K562 (cell line): Measurements from ENCODE around the gene AKT1. TPM values are rescaled to one million over a fixed set of nuclear protein-coding genes. Genes with fewer than 3 reads are reported as not detected.

Experiments
- ATAC-seq: fragments of 200-7000 bp; cut with Tn5 transposase; 3 replicates; pipeline ENCODE4 v1.9.1; 2020; ENCODE audit warnings: moderate library complexity
- BruUV-seq: library from RNA; stranded (reverse); fragments of 400-500 nt; replicated peaks from 2 replicates; lab custom pipeline; 2021; lab: Mats Ljungman, UMichigan
- CTCF ChIA-PET: fragments of 300-600 bp; formaldehyde crosslinking; extraction: SDS; loops from one replicate; lab custom pipeline; 2021; ENCODE audit warnings: low intra/inter-chr PET ratio; lab: Yijun Ruan, JAX
- POLR2A ChIA-PET: fragments of 300-600, 350-650 bp; sonication (Branson Sonifier 250); formaldehyde crosslinking; extraction: SDS; loops from one replicate; lab custom pipeline; 2021; ENCODE audit warnings: antibody characterized with exemption, inconsistent platforms; lab: Yijun Ruan, JAX
- DNase-seq, 4 experiments: peaks; one replicate each; pipeline versions ENCODE4 v3.0.0 to v3.0.0-alpha.2; 2011 to 2018; ENCODE audit warnings: low spot score in 3 of 4, mixed read lengths in 3 of 4; ENCODE audit errors: extremely low read depth in 1 of 4
- FAIRE-seq: peaks from 2 replicates; lab custom pipeline; 2011; peaks lifted over from hg19 to GRCh38; lab: Jason Lieb, UNC
- H2AFZ ChIP-seq: 2 replicates; pipeline ENCODE4 v1.6.0; 2011; ENCODE audit warnings: low read depth, low read length, control low read depth, inconsistent platforms
- H3K27ac ChIP-seq: fragments of 200-600 bp; 3 replicates; pipeline ENCODE4 v1.8.0; 2011; ENCODE audit warnings: low read depth, mild to moderate bottlenecking, control low read depth, inconsistent platforms, low read length, moderate library complexity, mixed read lengths; ENCODE audit errors: extremely low read depth
- H3K27me3 ChIP-seq, 2 experiments: fragments of 300-600 bp in 1 of 2; 2 replicates in 1 of 2; 3 replicates in 1 of 2; pipeline versions ENCODE4 v1.6.0 to v1.8.0; 2011; ENCODE audit warnings: inconsistent platforms in 2 of 2, low read length in 2 of 2, mild to moderate bottlenecking in 1 of 2, mixed read lengths in 1 of 2, moderate library complexity in 1 of 2; ENCODE audit not compliant: control insufficient read depth in 2 of 2, insufficient read depth in 2 of 2
- H3K36me3 ChIP-seq: fragments of 300-600 bp; 3 replicates; pipeline ENCODE4 v1.8.0; 2011; ENCODE audit warnings: mild to moderate bottlenecking, low read length, inconsistent platforms; ENCODE audit not compliant: control insufficient read depth, insufficient read depth
- H3K4me1 ChIP-seq, 2 experiments: fragments of 200-600 bp in 1 of 2; replicated peaks in 1 of 2; 2 replicates in 1 of 2; 3 replicates in 1 of 2; pipeline versions ENCODE4 v1.5.1 to v1.8.0; 2011; ENCODE audit warnings: inconsistent platforms in 2 of 2, low read length in 2 of 2, mild to moderate bottlenecking in 1 of 2, mixed read lengths in 1 of 2, moderate library complexity in 1 of 2; ENCODE audit not compliant: control insufficient read depth in 2 of 2, insufficient read depth in 2 of 2
- H3K4me2 ChIP-seq: 2 replicates; pipeline ENCODE4 v1.6.1; 2011; ENCODE audit warnings: low read length, control low read depth, inconsistent platforms, mixed read lengths; ENCODE audit not compliant: insufficient read depth
- H3K4me3 ChIP-seq: fragments of 200-600 bp; sonication (generic), shearing (Covaris generic); 2 replicates; pipeline ENCODE4 v1.5.1; 2016; ENCODE audit warnings: control low read depth, inconsistent platforms
- H3K79me2 ChIP-seq: fragments of 200-600 bp; 3 replicates; pipeline ENCODE4 v1.8.0; 2011; ENCODE audit warnings: low read length, inconsistent platforms; ENCODE audit not compliant: control insufficient read depth, insufficient read depth
- H3K9ac ChIP-seq, 2 experiments: 2 replicates each; pipeline versions ENCODE4 v1.6.0 to v1.6.1; 2011; ENCODE audit warnings: low read depth in 2 of 2, low read length in 2 of 2, control low read depth in 1 of 2, inconsistent platforms in 1 of 2, mild to moderate bottlenecking in 1 of 2, mixed read lengths in 1 of 2; ENCODE audit not compliant: insufficient read depth in 1 of 2
- H3K9me1 ChIP-seq: one replicate; pipeline ENCODE4 v1.6.0; 2011; ENCODE audit warnings: inconsistent platforms, mild to moderate bottlenecking, low read length, moderate library complexity; ENCODE audit not compliant: control insufficient read depth, insufficient read depth
- H3K9me3 ChIP-seq: replicated peaks from 2 replicates; pipeline ENCODE4 v1.5.1; 2011; ENCODE audit warnings: low read depth, low read length, inconsistent platforms; ENCODE audit not compliant: control insufficient read depth, insufficient read depth
- H4K20me1 ChIP-seq: replicated peaks from 2 replicates; pipeline ENCODE4 v1.6.1; 2011; ENCODE audit warnings: low read length, inconsistent platforms, mixed read lengths; ENCODE audit not compliant: control insufficient read depth, insufficient read depth
- CREM ChIP-seq: IDR thresholded peaks from 2 replicates; pipeline ENCODE4 v1.6.1; 2014; ENCODE audit warnings: antibody characterized with exemption, low read depth
- ESRRB ChIP-seq: fragments of 250-450 bp; sonication (Bioruptor Pico); IDR thresholded peaks from 2 replicates; pipeline ENCODE4 v1.5.0; 2020; ENCODE audit warnings: mild to moderate bottlenecking, moderate library complexity, borderline replicate concordance
- ETS2 ChIP-seq: IDR thresholded peaks from 2 replicates; pipeline ENCODE4 v1.6.1; 2016; ENCODE audit warnings: borderline replicate concordance, missing genetic modification characterization, mild to moderate bottlenecking, moderate library complexity, missing compliant biosample characterization; ENCODE audit not compliant: poor library complexity, severe bottlenecking
- GABPB1 ChIP-seq: sonication (generic); formaldehyde crosslinking; IDR thresholded peaks from 2 replicates; pipeline ENCODE4 v1.8.0; 2022; ENCODE audit warnings: mild to moderate bottlenecking, missing genetic modification reagents
- HMGN3 ChIP-seq: IDR thresholded peaks from 2 replicates; pipeline ENCODE4 v1.6.1; 2011; ENCODE audit warnings: borderline replicate concordance, low read depth, mild to moderate bottlenecking, mixed read lengths, low read length; ENCODE audit not compliant: insufficient read length; ENCODE audit errors: extremely low read depth
- POLR2A ChIP-seq: fragments of 450-650 bp; conservative IDR thresholded peaks from 2 replicates; pipeline ENCODE4 v1.6.1; 2016
- ZEB2 ChIP-seq: fragments of 450-650 bp; IDR thresholded peaks from 2 replicates; pipeline ENCODE4 v1.6.1; 2016
- WGBS: fragments of 100-300 bp; shearing (Covaris generic); methylation state at CpG from one replicate; pipeline ENCODE4 v1.1.6; 2016; ENCODE audit warnings: low coverage, mixed read lengths; ENCODE audit not compliant: insufficient coverage; ENCODE audit errors: missing lambda C conversion rate; 5-methylcytosine and 5-hydroxymethylcytosine counted together
- in situ Hi-C: fragments of 300-500 bp; cut with MboI; formaldehyde crosslinking; loops from 4 replicates; pipeline ENCODE4 v1.15.0; 2018; ENCODE audit warnings: inconsistent platforms, mixed read lengths
- intact Hi-C: fragments of 100-400 bp; cut with micrococcal nuclease; formaldehyde crosslinking; loops from 2 replicates; pipeline ENCODE4 v1.14.2; 2022
- polyA plus RNA-seq, 8 experiments: library from polyadenylated mRNA; depleted of rRNA in 4 of 8; stranded (reverse) in 5 of 8; unstranded in 3 of 8; fragments of >200 nt; fragmentation: Nextera tagmentation in 2 of 8; fragmentation: Illumina TruSeq in 1 of 8; extraction: Ambion mirVana in 2 of 8; extraction: Trizol in 1 of 8; gene quantifications; 2 replicates each; pipeline versions ENCODE4 v1.2.1 to v1.2.3, GENCODE V29; 2011 to 2014; ENCODE audit warnings: inconsistent platforms in 1 of 8, missing spikeins in 1 of 8
- total RNA-seq, 7 experiments: library from RNA; depleted of rRNA in 6 of 7; stranded (reverse); fragments of >200 nt in 6 of 7; fragmentation: Illumina TruSeq in 2 of 7; extraction: Trizol in 2 of 7; gene quantifications; 2 replicates each; pipeline versions ENCODE4 v1.2.1 to v1.2.3, GENCODE V29; 2011 to 2021; ENCODE audit warnings: low replicate concordance in 1 of 7
- TF ChIP-seq, protein P1 (sequence below): sonication (generic); formaldehyde crosslinking; IDR thresholded peaks from 2 replicates; pipeline ENCODE4 v1.8.1; 2023; ENCODE audit warnings: mild to moderate bottlenecking, missing genetic modification reagents, moderate library complexity
- TF ChIP-seq, protein P2 (sequence below): sonication (generic); formaldehyde crosslinking; IDR thresholded peaks from 2 replicates; pipeline ENCODE4 v1.8.1; 2022; ENCODE audit warnings: missing genetic modification reagents
- TF ChIP-seq, protein P3 (sequence below): sonication (generic); formaldehyde crosslinking; IDR thresholded peaks from 2 replicates; pipeline ENCODE4 v1.5.0; 2020; ENCODE audit warnings: missing genetic modification reagents
- TF ChIP-seq, protein P4 (sequence below): IDR thresholded peaks from 2 replicates; pipeline ENCODE4 v1.6.1; 2014; ENCODE audit warnings: antibody characterized with exemption
- TF ChIP-seq, protein P5 (sequence below), 2 experiments: fragments of 450-650 bp; conservative IDR thresholded peaks; 2 replicates each; pipeline ENCODE4 v1.6.1; 2017; ENCODE audit warnings: mild to moderate bottlenecking in 2 of 2, moderate library complexity in 2 of 2

The AKT1 gene
- total and polyA plus RNA-seq, 9 of the 15 experiments (the other 6 are each of a cell fraction or from before 2014, with no cell fraction given) = 0.49 to 132 (median 75.1) TPM

DNA sequence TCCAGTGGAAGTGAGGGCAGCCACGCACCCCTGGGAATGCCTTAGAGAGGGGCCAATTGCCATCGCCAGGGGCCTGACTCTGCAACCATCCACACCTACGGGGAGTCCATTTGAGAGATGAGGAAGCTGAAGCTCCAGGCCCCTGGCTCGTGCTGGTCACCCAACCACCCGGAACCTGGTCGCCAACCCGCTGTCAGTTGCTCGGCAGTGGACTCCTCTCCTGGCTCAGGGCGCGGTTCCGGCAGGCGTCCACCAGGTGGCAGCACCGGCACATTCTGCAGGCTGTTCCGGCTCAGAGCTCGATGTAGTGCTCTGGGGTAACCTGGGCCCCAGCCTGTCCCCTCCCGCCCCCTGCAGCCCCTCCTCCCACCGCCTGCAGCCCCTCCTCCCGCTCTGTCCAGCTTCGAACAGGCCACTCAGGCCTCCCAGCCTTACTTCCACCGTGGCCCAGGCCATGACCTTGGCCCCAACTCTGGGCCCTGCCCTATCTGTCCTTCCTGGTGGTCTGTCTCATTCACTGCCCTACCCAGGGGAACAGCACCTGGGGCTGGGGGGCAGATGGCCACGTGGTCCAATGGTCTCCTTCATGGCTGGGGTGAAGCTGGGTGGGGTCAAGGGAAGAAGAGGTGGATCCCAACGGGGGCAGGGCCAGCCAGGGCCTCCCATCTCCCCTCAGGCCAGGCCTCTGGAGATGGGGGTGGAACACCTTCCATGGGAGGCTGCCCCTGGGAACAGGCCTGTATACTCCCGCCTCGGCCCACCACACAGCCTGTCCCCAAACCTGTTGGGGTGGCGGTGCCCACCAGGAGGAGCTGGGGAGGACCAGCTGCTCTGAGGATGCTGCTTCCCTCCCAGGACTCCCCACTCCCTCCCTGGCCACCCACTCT lies 26.9 kb downstream of the AKT1 start:
- peaks cover 6 to 33% of the 10 kb centered on the region in 2 experiments; a peak in 4 of 5 replicates for H3K4me1 ChIP-seq
- H3K27ac ChIP-seq = peak overlapping the region; percentile 78
- ATAC-seq = peak; percentile 94
- peak; percentile 79 for FAIRE-seq
- 0% methylated on average over 4 of the region's 25 CpGs for WGBS
- H3K4me3 ChIP-seq = no peak overlapping the region
- no TSS peak for BruUV-seq
- H3K27me3 ChIP-seq = no peaks in the 10 kb centered on the region
- peak overlapping the region; percentile 49 for H3K4me2 ChIP-seq
- DNase-seq = peak; percentile 83 to 89 (median 85)
- ChIA-PET CTCF (interaction anchor here (1.1 to 2.4 kb wide), 2 partner anchors 56 to 57 kb away, joined by 3 to 13 read pairs; no protein-coding TSS in a partner anchor), POLR2A (interaction anchor here (0.5 to 0.8 kb wide), 5 partner anchors 10 to 186 kb away, joined by 3 to 5 read pairs (median 3); partner anchors contain the start of gene SIVA1)
- H3K9me3 ChIP-seq = peaks cover 6% of the 10 kb centered on the region; the same call in 1 of the 2 replicates
- peaks cover 38% of the 10 kb centered on the region; the same call in 1 of the 3 replicates for H3K36me3 ChIP-seq
- peak overlapping the region; percentile 46 to 77; a peak in 3 of 4 replicates for H3K9ac ChIP-seq
- no peaks in the 10 kb centered on the region for H3K79me2 ChIP-seq
- intact Hi-C loops (loop anchor here (1.0 to 10.0 kb wide), 3 partner anchors 30 to 106 kb away; no protein-coding TSS in a partner anchor), in situ Hi-C loops (loop anchor here (5.0 kb wide), 1 partner anchor 54 kb away; no protein-coding TSS in a partner anchor)
- H3K9me1 ChIP-seq = no peaks in the 10 kb centered on the region
- no peaks in the 10 kb centered on the region for H4K20me1 ChIP-seq
- H2AFZ ChIP-seq = peak overlapping the region; percentile 76
- no peak for TF ChIP-seq ZEB2
- peak; percentile 48; the same call in 1 of the 2 replicates for TF ChIP-seq GABPB1 (CRISPR knock-in tag)
- TF ChIP-seq, protein P1, sequence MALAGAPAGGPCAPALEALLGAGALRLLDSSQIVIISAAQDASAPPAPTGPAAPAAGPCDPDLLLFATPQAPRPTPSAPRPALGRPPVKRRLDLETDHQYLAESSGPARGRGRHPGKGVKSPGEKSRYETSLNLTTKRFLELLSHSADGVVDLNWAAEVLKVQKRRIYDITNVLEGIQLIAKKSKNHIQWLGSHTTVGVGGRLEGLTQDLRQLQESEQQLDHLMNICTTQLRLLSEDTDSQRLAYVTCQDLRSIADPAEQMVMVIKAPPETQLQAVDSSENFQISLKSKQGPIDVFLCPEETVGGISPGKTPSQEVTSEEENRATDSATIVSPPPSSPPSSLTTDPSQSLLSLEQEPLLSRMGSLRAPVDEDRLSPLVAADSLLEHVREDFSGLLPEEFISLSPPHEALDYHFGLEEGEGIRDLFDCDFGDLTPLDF (CRISPR knock-in tag) = no peak
- no peak for TF ChIP-seq ETS2
- TF ChIP-seq, protein P2, sequence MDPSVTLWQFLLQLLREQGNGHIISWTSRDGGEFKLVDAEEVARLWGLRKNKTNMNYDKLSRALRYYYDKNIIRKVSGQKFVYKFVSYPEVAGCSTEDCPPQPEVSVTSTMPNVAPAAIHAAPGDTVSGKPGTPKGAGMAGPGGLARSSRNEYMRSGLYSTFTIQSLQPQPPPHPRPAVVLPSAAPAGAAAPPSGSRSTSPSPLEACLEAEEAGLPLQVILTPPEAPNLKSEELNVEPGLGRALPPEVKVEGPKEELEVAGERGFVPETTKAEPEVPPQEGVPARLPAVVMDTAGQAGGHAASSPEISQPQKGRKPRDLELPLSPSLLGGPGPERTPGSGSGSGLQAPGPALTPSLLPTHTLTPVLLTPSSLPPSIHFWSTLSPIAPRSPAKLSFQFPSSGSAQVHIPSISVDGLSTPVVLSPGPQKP (CRISPR knock-in tag) = no peak
- TF ChIP-seq, protein P3, sequence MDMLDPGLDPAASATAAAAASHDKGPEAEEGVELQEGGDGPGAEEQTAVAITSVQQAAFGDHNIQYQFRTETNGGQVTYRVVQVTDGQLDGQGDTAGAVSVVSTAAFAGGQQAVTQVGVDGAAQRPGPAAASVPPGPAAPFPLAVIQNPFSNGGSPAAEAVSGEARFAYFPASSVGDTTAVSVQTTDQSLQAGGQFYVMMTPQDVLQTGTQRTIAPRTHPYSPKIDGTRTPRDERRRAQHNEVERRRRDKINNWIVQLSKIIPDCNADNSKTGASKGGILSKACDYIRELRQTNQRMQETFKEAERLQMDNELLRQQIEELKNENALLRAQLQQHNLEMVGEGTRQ (CRISPR knock-in tag) = peak; percentile 60
- no peak for TF ChIP-seq HMGN3
- TF ChIP-seq, protein P4, sequence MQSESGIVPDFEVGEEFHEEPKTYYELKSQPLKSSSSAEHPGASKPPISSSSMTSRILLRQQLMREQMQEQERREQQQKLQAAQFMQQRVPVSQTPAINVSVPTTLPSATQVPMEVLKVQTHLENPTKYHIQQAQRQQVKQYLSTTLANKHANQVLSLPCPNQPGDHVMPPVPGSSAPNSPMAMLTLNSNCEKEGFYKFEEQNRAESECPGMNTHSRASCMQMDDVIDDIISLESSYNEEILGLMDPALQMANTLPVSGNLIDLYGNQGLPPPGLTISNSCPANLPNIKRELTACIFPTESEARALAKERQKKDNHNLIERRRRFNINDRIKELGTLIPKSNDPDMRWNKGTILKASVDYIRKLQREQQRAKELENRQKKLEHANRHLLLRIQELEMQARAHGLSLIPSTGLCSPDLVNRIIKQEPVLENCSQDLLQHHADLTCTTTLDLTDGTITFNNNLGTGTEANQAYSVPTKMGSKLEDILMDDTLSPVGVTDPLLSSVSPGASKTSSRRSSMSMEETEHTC = no peak
- no peak for TF ChIP-seq ESRRB (CRISPR knock-in tag)
- peak; percentile 54; the same call in 1 of the 2 replicates for TF ChIP-seq POLR2A
- TF ChIP-seq, protein P5, sequence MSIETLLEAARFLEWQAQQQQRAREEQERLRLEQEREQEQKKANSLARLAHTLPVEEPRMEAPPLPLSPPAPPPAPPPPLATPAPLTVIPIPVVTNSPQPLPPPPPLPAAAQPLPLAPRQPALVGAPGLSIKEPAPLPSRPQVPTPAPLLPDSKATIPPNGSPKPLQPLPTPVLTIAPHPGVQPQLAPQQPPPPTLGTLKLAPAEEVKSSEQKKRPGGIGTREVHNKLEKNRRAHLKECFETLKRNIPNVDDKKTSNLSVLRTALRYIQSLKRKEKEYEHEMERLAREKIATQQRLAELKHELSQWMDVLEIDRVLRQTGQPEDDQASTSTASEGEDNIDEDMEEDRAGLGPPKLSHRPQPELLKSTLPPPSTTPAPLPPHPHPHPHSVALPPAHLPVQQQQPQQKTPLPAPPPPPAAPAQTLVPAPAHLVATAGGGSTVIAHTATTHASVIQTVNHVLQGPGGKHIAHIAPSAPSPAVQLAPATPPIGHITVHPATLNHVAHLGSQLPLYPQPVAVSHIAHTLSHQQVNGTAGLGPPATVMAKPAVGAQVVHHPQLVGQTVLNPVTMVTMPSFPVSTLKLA (conservative IDR thresholded peaks at IDR 0.05) = peak; percentile 69 to 76; a peak in 3 of 4 replicates
- 0 out of 2 replicates have a peak, but pooled peaks have one; percentile 8 for TF ChIP-seq CREM
